ENCODE data around the gene PFKM.

The PFKM gene

GRCh38 chr12:48191096-48191495 lies 71.9 kb downstream of the PFKM start:
- no peak for DNase-seq

GRCh38 chr12:48192861-48193260 lies 73.7 kb downstream of the PFKM start:
- no peak for DNase-seq

- DNase-seq: no peak
Observed at GRCh38 chr12:48193623-48194022, 74.5 kb downstream of the PFKM start.

GRCh38 chr12:48194799-48195201 lies 75.6 kb downstream of the PFKM start:
- DNase-seq: no peak

Data from activated CD4-positive, alpha-beta T cell treated with anti-CD3 and anti-CD28 coated beads for 4 hours (primary cell).